Panc1 (cell line): ENCODE results near the gene ZFYVE21. TPM values are rescaled to one million over a fixed set of nuclear protein-coding genes. Genes with fewer than 3 reads are reported as not detected.

ENCODE experiments used
- ATAC-seq: fragments of 200-7000 bp; cut with Tn5 transposase; 2 replicates; pipeline ENCODE4 v1.9.1; 2020; ENCODE audit warnings: mild to moderate bottlenecking, moderate library complexity
- BruUV-seq: library from RNA; stranded (reverse); fragments of 400-500 nt; replicated peaks from 2 replicates; lab custom pipeline; 2021; lab: Mats Ljungman, UMichigan
- CTCF ChIA-PET: fragments of 300-600 bp; sonication (Branson Sonifier 250); formaldehyde crosslinking; loops from one replicate; lab custom pipeline; 2022; ENCODE audit warnings: antibody characterized with exemption; lab: Charles Lee
- POLR2A ChIA-PET: fragments of 300-600 bp; sonication (Branson Sonifier 250); formaldehyde crosslinking; loops from one replicate; lab custom pipeline; 2022; ENCODE audit warnings: antibody characterized with exemption; lab: Charles Lee
- DNase-seq: peaks from one replicate; pipeline ENCODE4 v3.0.0-alpha.2; 2010; ENCODE audit warnings: low read depth, low spot score
- H3K27ac ChIP-seq: 2 replicates; pipeline ENCODE4 v1.5.1; 2011; ENCODE audit warnings: mild to moderate bottlenecking, low read length, inconsistent platforms
- H3K27me3 ChIP-seq: fragments of 200-500 bp; sonication (Bioruptor generic); 2 replicates; pipeline ENCODE4 v1.6.0; 2014; ENCODE audit warnings: low read length, inconsistent platforms; ENCODE audit not compliant: control insufficient read depth, insufficient read depth
- H3K36me3 ChIP-seq: fragments of 200-500 bp; sonication (Bioruptor generic); 2 replicates; pipeline ENCODE4 v1.5.1; 2014; ENCODE audit warnings: inconsistent platforms, mild to moderate bottlenecking, low read length, moderate library complexity; ENCODE audit not compliant: control insufficient read depth, insufficient read depth
- H3K4me1 ChIP-seq: 2 replicates; pipeline ENCODE4 v1.5.1; 2011; ENCODE audit warnings: inconsistent platforms, mild to moderate bottlenecking, low read length, moderate library complexity; ENCODE audit not compliant: control insufficient read depth, insufficient read depth
- H3K4me3 ChIP-seq, 2 experiments: 2 replicates each; pipeline ENCODE4 v1.5.1; 2011 to 2012; ENCODE audit warnings: low read depth in 2 of 2, low read length in 2 of 2, mild to moderate bottlenecking in 2 of 2, inconsistent platforms in 1 of 2, moderate library complexity in 1 of 2
- H3K9me3 ChIP-seq: fragments of 200-500 bp; sonication (Bioruptor generic); 2 replicates; pipeline ENCODE4 v1.5.1; 2014; ENCODE audit warnings: low read depth, mild to moderate bottlenecking, inconsistent platforms, low read length, moderate library complexity; ENCODE audit not compliant: control insufficient read depth, insufficient read depth
- CTCF ChIP-seq: fragments of 450-650 bp; IDR thresholded peaks from 2 replicates; pipeline ENCODE4 v1.5.1; 2017; ENCODE audit warnings: mild to moderate bottlenecking
- POLR2AphosphoS5 ChIP-seq: IDR thresholded peaks from 2 replicates; pipeline ENCODE4 v1.6.1; 2012; ENCODE audit warnings: mild to moderate bottlenecking, low read depth, low read length, moderate library complexity
- REST ChIP-seq, 2 experiments: IDR thresholded peaks; 2 replicates each; pipeline ENCODE4 v1.6.1; 2011 to 2012; ENCODE audit warnings: low read depth in 2 of 2, control low read depth in 1 of 2, low read length in 1 of 2, mild to moderate bottlenecking in 1 of 2, moderate library complexity in 1 of 2; ENCODE audit not compliant: insufficient read depth in 1 of 2
- SIN3A ChIP-seq: IDR thresholded peaks from 2 replicates; pipeline ENCODE4 v1.6.1; 2012; ENCODE audit warnings: low read depth, mild to moderate bottlenecking, low read length, moderate library complexity, borderline replicate concordance; ENCODE audit not compliant: insufficient read depth
- TCF7L2 ChIP-seq: IDR thresholded peaks from 2 replicates; pipeline ENCODE4 v1.6.1; 2011; ENCODE audit warnings: mild to moderate bottlenecking, low read depth, low read length, inconsistent platforms
- in situ Hi-C: cut with HindIII; loops from 2 replicates; pipeline ENCODE4 v1.10.0; 2016; ENCODE audit warnings: low sequenced_read_pairs, low pct_unique_long_range_greater_than_20kb
- intact Hi-C: fragments of 100-400 bp; cut with micrococcal nuclease; formaldehyde crosslinking; loops from one replicate; pipeline ENCODE4 v1.10.0; 2022; ENCODE audit not compliant: unreplicated experiment
- total RNA-seq: library from RNA; stranded (reverse); gene quantifications from one replicate; pipeline ENCODE4 v1.2.1, GENCODE V29; 2021; ENCODE audit not compliant: unreplicated experiment

The ZFYVE21 gene
- total RNA-seq, 1 experiment from 2014 or later: 41.8 TPM

- Histone ChIP-seq H3K4me3 (no peak overlapping the region), H3K4me1 (no peaks in the 10 kb centered on the region), H3K9me3 (no peaks in the 10 kb centered on the region), H3K36me3 (no peaks in the 10 kb centered on the region; the same call in 1 of the 2 replicates), H3K27ac (no peak overlapping the region), H3K27me3 (no peaks in the 10 kb centered on the region)
- POLR2A ChIA-PET: no interaction called here
- BruUV-seq: no TSS peak
- ATAC-seq (no peak), DNase-seq (no peak)
- TF ChIP-seq SIN3A: no peak
- no peak for TF ChIP-seq REST (IDR thresholded peaks at IDR 0.05; ENCODE audit: insufficient read depth in 1 of 2, low read depth in 2 of 2, low read length in 1 of 2)
- no peak for TF ChIP-seq POLR2AphosphoS5
- TF ChIP-seq TCF7L2: no peak
- TF ChIP-seq CTCF: no peak
- intact Hi-C loops: no loop called here
- in situ Hi-C loops: no loop called here
- CTCF ChIA-PET: no interaction called here
These were observed 13.1 kb downstream of the ZFYVE21 start for GRCh38 chr14:103728721-103729120.

- no peak overlapping the region for H3K4me3 ChIP-seq
- H3K9me3 ChIP-seq: no peaks in the 10 kb centered on the region
- POLR2A ChIA-PET: no interaction called here
- no peak for DNase-seq
- TSS peak; percentile 53 for BruUV-seq
- H3K36me3 ChIP-seq: no peaks in the 10 kb centered on the region; the same call in 1 of the 2 replicates
- H3K27me3 ChIP-seq: no peaks in the 10 kb centered on the region
- TF ChIP-seq SIN3A (no peak), CTCF (no peak), TCF7L2 (no peak), POLR2AphosphoS5 (no peak), REST (IDR thresholded peaks at IDR 0.05; ENCODE audit: insufficient read depth in 1 of 2, low read depth in 2 of 2, low read length in 1 of 2) (no peak)
- no peak for ATAC-seq
- H3K27ac ChIP-seq: no peak overlapping the region
- no peaks in the 10 kb centered on the region for H3K4me1 ChIP-seq
- in situ Hi-C loops (no loop called here), intact Hi-C loops (no loop called here)
- CTCF ChIA-PET: interaction anchor here (0.5 kb wide), 1 partner anchor 204 kb away, joined by 3 read pairs; no protein-coding TSS in a partner anchor
These were observed 14.2 kb downstream of the ZFYVE21 start for GRCh38 chr14:103729496-103730448.
